ENCODE data around the gene PDE8A.

- TF ChIP-seq POLR2AphosphoS5 (IDR thresholded peaks at IDR 0.05), result no peak
- no peak for TF ChIP-seq CTCF (IDR thresholded peaks at IDR 0.05)
These were observed 64.0 kb downstream of the PDE8A start for GRCh38 chr15:85045615-85046014.

Measured in breast epithelium (tissue), 3 donors.